KOPT-K1 (cell line): ENCODE measurements around the gene EID2B.

Source experiments
- H3K27ac ChIP-seq: fragments of 200-600 bp; sonication (generic); 2 replicates; pipeline ENCODE4 v1.5.1; 2016; ENCODE audit warnings: antibody characterized with exemption, mild to moderate bottlenecking, low read depth, low read length; ENCODE audit not compliant: poor library complexity, severe bottlenecking
- H3K36me3 ChIP-seq: fragments of 200-600 bp; sonication (generic); 2 replicates; pipeline ENCODE4 v1.5.1; 2017; ENCODE audit warnings: antibody characterized with exemption, mild to moderate bottlenecking, low read length, moderate library complexity; ENCODE audit not compliant: insufficient read depth
- H3K9me3 ChIP-seq: fragments of 200-600 bp; sonication (generic); 2 replicates; pipeline ENCODE4 v1.5.1; 2017; ENCODE audit warnings: antibody characterized with exemption, low read length, mild to moderate bottlenecking; ENCODE audit not compliant: insufficient read depth, poor library complexity, severe bottlenecking

Gene EID2B

GRCh38 chr19:39497996-39498797 lies 34.5 kb downstream of the EID2B start:
- H3K36me3 ChIP-seq = no peaks in the 10 kb centered on the region
- no peaks in the 10 kb centered on the region for H3K9me3 ChIP-seq
- no peak overlapping the region for H3K27ac ChIP-seq

- H3K36me3 ChIP-seq = no peaks in the 10 kb centered on the region
- no peak overlapping the region for H3K27ac ChIP-seq
- H3K9me3 ChIP-seq = no peaks in the 10 kb centered on the region
Measured at GRCh38 chr19:39497701-39497995, 35.0 kb downstream of the EID2B start.

GRCh38 chr19:39496063-39496462 lies 36.6 kb downstream of the EID2B start:
- peaks cover 13% of the 10 kb centered on the region; the same call in 1 of the 2 replicates for H3K36me3 ChIP-seq
- H3K27ac ChIP-seq = no peak overlapping the region

DNA sequence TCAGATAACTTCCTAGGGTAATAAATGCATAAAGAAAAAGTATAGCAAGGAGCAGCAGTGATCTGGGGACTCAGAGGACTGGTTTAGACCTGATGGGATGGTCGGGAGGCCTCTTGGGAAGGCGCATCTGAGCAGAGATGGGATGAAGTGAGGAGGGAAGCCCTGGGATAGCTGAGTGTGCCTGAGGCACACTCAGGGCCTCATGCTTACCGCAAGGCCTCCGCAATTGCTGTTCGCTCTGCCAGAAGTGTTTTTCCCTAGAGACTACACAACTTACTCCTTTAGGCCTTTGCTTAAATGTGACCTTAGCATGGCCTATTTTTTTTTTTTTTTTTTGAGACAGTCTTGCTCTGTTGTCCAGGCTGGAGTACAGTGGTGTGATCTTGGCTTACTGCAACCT lies 38.0 kb downstream of the EID2B start:
- Histone ChIP-seq H3K9me3 (no peaks in the 10 kb centered on the region), H3K36me3 (peaks cover 24% of the 10 kb centered on the region), H3K27ac (no peak overlapping the region)

More at GRCh38 chr19:39496063-39496462, 36.6 kb downstream of the EID2B start:
- no peaks in the 10 kb centered on the region for H3K9me3 ChIP-seq

GRCh38 chr19:39492788-39493187 lies 39.9 kb downstream of the EID2B start:
- H3K27ac ChIP-seq = no peak overlapping the region
- no peaks in the 10 kb centered on the region for H3K9me3 ChIP-seq
- H3K36me3 ChIP-seq = peaks cover 43% of the 10 kb centered on the region

GRCh38 chr19:39492225-39492624 lies 40.4 kb downstream of the EID2B start:
- Histone ChIP-seq H3K36me3 (peaks cover 48% of the 10 kb centered on the region), H3K9me3 (no peaks in the 10 kb centered on the region), H3K27ac (no peak overlapping the region)

GRCh38 chr19:39489756-39490155 lies 42.9 kb downstream of the EID2B start:
- no peaks in the 10 kb centered on the region for H3K9me3 ChIP-seq
- peaks cover 72% of the 10 kb centered on the region for H3K36me3 ChIP-seq
- H3K27ac ChIP-seq = no peak overlapping the region

GRCh38 chr19:39483141-39483540 lies 49.5 kb downstream of the EID2B start:
- Histone ChIP-seq H3K36me3 (peaks cover 54% of the 10 kb centered on the region), H3K27ac (no peak overlapping the region)

GRCh38 chr19:39481676-39482075 lies 51.0 kb downstream of the EID2B start:
- no peaks in the 10 kb centered on the region for H3K9me3 ChIP-seq
- peak overlapping the region; percentile 80 for H3K27ac ChIP-seq
- peaks cover 45% of the 10 kb centered on the region for H3K36me3 ChIP-seq

More at GRCh38 chr19:39483141-39483540, 49.5 kb downstream of the EID2B start:
- no peaks in the 10 kb centered on the region for H3K9me3 ChIP-seq

DNA sequence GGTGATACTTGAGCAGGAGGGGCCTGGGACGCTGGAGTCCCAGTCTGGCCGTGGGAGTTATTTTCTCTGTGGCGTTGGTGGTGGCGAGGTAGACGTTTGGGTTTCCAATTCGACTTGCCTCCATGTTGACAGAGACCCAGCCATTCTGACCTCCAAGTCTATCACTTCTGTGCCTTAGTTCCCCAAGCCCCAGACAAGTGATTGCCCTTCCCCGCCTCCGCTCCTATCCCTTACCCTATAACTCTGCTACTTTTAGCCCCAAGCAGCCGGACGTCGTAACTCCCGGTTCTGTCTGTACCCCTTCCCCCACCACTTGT lies 51.5 kb downstream of the EID2B start:
- H3K9me3 ChIP-seq = no peaks in the 10 kb centered on the region
- peak overlapping the region; percentile 80 for H3K27ac ChIP-seq
- peaks cover 45% of the 10 kb centered on the region for H3K36me3 ChIP-seq
